Prostate gland (tissue), 2 donors: ENCODE measurements around the gene PGM1.

ENCODE experiments used
- CTCF ChIP-seq, 4 experiments: fragments of 200-600 bp in 2 of 4; fragments of 450-650 bp in 2 of 4; sonication (generic) in 2 of 4; IDR thresholded peaks; 1 replicate in 3 of 4; 2 replicates in 1 of 4; pipeline ENCODE4 v1.5.1; 2016 to 2019; ENCODE audit warnings: antibody characterized with exemption in 4 of 4, mild to moderate bottlenecking in 2 of 4, moderate library complexity in 2 of 4
- POLR2A ChIP-seq: fragments of 450-650 bp; IDR thresholded peaks from one replicate; pipeline ENCODE4 v1.6.1; 2016; ENCODE audit warnings: antibody characterized with exemption, mild to moderate bottlenecking
- POLR2AphosphoS5 ChIP-seq: sonication (generic); formaldehyde crosslinking; IDR thresholded peaks from one replicate; pipeline ENCODE4 v1.6.1; 2017; ENCODE audit warnings: antibody characterized with exemption

GRCh38 chr1:63619558-63619957 lies 26.3 kb downstream of the PGM1 start:
- TF ChIP-seq POLR2AphosphoS5 (no peak), CTCF (IDR thresholded peaks at IDR 0.05) (no peak), POLR2A (no peak)
